Thyroid gland (tissue), 4 donors: ENCODE measurements around the gene GAPVD1.

Experiments used
- POLR2A ChIP-seq, 2 donors: fragments of 450-650 bp; IDR thresholded peaks; one replicate each; pipeline ENCODE4 v1.6.1; 2017; ENCODE audit warnings: antibody characterized with exemption in 2 of 2, mild to moderate bottlenecking in 2 of 2, moderate library complexity in 1 of 2
- TF ChIP-seq, protein P1 (sequence below), 6 experiments: fragments of 200-600 bp in 3 of 6; fragments of 450-650 bp in 3 of 6; sonication (generic) in 3 of 6; IDR thresholded peaks; one replicate each; pipeline ENCODE4 v1.5.1; 2016 to 2019; ENCODE audit warnings: antibody characterized with exemption in 6 of 6, mild to moderate bottlenecking in 2 of 6, inconsistent platforms in 1 of 6, moderate library complexity in 1 of 6

DNA sequence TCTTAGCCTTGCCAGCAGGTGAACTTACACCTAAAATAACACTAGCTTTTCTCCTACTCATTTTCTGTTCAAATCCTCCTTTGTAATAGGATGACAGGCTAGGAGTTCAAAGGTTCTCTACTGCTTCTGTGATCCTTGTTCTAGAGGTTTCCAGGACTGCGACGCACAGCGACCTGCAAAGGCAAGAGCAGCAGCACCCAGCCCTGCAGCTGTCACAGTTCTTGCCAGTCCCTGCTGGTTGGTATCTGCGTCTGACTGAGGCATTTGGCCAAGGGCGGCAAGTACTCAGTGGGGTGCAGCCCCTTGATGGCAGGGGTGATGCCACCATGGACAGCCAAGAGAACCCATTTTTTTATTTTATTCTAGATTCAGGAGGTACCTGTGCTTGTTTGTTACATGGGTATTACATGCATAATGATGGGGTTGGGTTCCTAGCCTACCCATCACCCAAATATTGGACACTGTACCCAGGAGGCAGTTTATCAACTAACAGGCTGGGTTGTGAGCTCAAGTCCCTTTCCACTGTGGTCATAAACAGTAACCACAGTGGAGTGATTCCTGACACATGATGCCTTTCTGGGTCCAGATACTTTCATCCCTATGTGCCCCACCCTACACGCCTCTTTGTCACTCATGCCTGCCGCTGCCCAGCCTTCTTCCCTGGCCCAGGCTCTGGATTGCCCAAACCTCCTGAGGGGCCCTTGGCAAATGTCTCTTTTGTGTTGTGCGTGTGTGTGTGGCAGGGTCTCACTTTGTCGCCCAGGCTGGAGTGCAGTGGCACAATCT is 111.0 kb downstream of the GAPVD1 start:
- TF ChIP-seq, protein P1, sequence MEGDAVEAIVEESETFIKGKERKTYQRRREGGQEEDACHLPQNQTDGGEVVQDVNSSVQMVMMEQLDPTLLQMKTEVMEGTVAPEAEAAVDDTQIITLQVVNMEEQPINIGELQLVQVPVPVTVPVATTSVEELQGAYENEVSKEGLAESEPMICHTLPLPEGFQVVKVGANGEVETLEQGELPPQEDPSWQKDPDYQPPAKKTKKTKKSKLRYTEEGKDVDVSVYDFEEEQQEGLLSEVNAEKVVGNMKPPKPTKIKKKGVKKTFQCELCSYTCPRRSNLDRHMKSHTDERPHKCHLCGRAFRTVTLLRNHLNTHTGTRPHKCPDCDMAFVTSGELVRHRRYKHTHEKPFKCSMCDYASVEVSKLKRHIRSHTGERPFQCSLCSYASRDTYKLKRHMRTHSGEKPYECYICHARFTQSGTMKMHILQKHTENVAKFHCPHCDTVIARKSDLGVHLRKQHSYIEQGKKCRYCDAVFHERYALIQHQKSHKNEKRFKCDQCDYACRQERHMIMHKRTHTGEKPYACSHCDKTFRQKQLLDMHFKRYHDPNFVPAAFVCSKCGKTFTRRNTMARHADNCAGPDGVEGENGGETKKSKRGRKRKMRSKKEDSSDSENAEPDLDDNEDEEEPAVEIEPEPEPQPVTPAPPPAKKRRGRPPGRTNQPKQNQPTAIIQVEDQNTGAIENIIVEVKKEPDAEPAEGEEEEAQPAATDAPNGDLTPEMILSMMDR (IDR thresholded peaks at IDR 0.05): no peak
- TF ChIP-seq POLR2A (IDR thresholded peaks at IDR 0.05): no peak
